ENCODE measurements around the gene SPATA25.
"Not testable (repeated sequence)": the region's sequence is repeated elsewhere in the genome, so short reads cannot be mapped to it uniquely, and the experiment has no call there.

SPATA25 gene

DNA sequence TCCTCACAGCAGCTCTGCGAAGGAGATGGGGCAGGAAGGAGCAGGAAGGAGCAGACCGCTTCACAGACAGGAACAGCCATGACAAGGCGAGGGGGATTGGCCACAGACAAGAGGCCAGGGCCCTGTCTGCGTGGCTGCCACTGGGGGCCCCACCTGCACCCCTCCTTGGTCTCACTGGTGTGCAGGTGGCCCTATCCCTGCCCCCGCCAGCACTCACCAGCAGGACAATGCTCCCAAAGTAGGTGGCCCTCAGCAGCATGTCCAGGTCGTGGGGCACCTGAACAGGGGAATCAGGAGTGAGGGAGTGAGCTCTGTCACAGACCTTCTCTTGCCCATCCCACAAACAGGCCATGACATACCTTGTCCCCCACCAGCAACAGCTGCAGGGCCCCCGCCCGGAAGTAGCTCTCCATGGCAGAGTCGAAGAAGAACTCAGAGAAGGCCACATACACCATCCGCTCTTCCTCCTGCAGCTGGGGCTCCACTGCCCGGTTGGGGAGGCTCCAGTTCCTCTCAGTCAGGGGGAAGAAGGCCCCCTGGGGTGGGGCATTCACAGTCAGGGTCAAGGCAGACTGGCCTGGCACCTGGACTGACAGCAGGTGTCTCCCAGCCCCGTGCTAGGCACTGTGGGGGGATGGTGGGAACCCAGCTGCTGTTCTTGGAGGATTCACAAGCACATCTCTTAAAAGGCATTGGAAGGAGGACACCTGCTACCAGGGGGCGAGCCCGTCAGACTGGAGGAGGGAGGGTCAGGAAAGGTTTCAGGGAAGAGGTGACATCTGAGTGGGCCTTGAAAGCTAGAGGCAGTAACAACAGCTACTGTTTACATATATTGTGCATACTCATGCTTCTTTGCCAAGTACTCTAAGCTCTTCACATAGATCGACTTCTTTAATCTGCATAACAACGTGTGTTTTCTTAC is 17.4 kb upstream of the SPATA25 start:
- Histone ChIP-seq H4K20me1 (ENCODE audit: low read depth, low read length) (no peaks in the 10 kb centered on the region), H3K9me2 (replicated peaks; ENCODE audit: insufficient read depth, low read length) (no peaks in the 10 kb centered on the region), H3K9ac (ENCODE audit: low read length) (no peak overlapping the region), H3K79me2 (ENCODE audit: insufficient read depth, low read length) (no peaks in the 10 kb centered on the region), H3K27me3 (ENCODE audit: low read length) (no peaks in the 10 kb centered on the region), H3K4me2 (ENCODE audit: low read depth, low read length, poor library complexity, severe bottlenecking) (no peak overlapping the region), H3K4me3 (ENCODE audit: insufficient read depth, low read length, poor library complexity, severe bottlenecking) (no peak overlapping the region), H3K27ac (ENCODE audit: low read depth, low read length) (no peak overlapping the region), H3K36me3 (ENCODE audit: low read length) (no peaks in the 10 kb centered on the region), H3K9me3 (ENCODE audit: insufficient read depth, low read length) (no peaks in the 10 kb centered on the region), H2AFZ (ENCODE audit: low read depth, low read length, severe bottlenecking) (no peak overlapping the region), H3F3A (ENCODE audit: insufficient read depth) (no peaks in the 10 kb centered on the region)
- TF ChIP-seq CTCF (IDR thresholded peaks at IDR 0.05; ENCODE audit: insufficient read depth, low read length, poor library complexity, severe bottlenecking) (no peak), EZH2phosphoT487 (conservative IDR thresholded peaks at IDR 0.05; ENCODE audit: low read length) (no peak)

DNA sequence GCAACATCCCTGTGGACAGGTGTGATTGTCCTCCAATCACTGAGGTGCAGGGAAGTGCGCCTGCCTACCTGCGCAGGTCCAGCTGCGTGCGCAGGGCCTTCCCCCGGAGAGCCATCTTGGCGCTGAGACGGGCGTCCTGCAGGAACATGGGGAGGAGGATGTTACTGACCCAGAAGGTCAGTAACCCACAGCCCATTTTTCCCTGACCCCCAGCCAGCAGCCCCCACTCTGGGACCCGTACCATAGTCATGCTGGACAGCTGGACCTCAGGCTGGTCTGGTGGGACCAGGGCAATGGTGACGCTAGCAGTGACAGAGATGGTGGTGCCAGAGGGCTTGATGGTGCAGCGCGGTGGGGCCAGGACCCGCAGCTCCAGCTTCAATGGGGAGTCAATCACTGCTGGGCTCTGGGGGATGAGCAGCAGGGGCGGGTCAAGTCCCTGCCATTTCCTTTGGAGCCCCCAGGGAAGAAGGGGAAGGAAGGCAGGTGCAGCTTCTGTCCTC is 14.8 kb upstream of the SPATA25 start:
- TF ChIP-seq CTCF (IDR thresholded peaks at IDR 0.05; ENCODE audit: insufficient read depth, low read length, poor library complexity, severe bottlenecking), result no peak
- Histone ChIP-seq H3F3A (ENCODE audit: insufficient read depth) (no peaks in the 10 kb centered on the region), H3K4me3 (ENCODE audit: insufficient read depth, low read length, poor library complexity, severe bottlenecking) (no peak overlapping the region), H3K36me3 (ENCODE audit: low read length) (no peaks in the 10 kb centered on the region), H3K9me2 (replicated peaks; ENCODE audit: insufficient read depth, low read length) (no peaks in the 10 kb centered on the region), H3K27ac (ENCODE audit: low read depth, low read length) (no peak overlapping the region), H2AFZ (ENCODE audit: low read depth, low read length, severe bottlenecking) (no peak overlapping the region), H3K9me3 (ENCODE audit: insufficient read depth, low read length) (no peaks in the 10 kb centered on the region), H3K9ac (ENCODE audit: low read length) (no peak overlapping the region), H3K4me2 (ENCODE audit: low read depth, low read length, poor library complexity, severe bottlenecking) (no peak overlapping the region), H3K27me3 (ENCODE audit: low read length) (no peaks in the 10 kb centered on the region), H3K79me2 (ENCODE audit: insufficient read depth, low read length) (no peaks in the 10 kb centered on the region), H4K20me1 (ENCODE audit: low read depth, low read length) (no peaks in the 10 kb centered on the region)

GRCh38 chr20:45901332-45901731 is 13.9 kb upstream of the SPATA25 start:
- not testable (repeated sequence) for H3K4me3 ChIP-seq (ENCODE audit: insufficient read depth, low read length, poor library complexity, severe bottlenecking); H3K79me2 ChIP-seq (ENCODE audit: insufficient read depth, low read length); H3K9me3 ChIP-seq (ENCODE audit: insufficient read depth, low read length); H3K9me2 ChIP-seq (replicated peaks; ENCODE audit: insufficient read depth, low read length); H2AFZ ChIP-seq (ENCODE audit: low read depth, low read length, severe bottlenecking); H4K20me1 ChIP-seq (ENCODE audit: low read depth, low read length); H3K27ac ChIP-seq (ENCODE audit: low read depth, low read length); H3K36me3 ChIP-seq (ENCODE audit: low read length); H3K27me3 ChIP-seq (ENCODE audit: low read length); H3K9ac ChIP-seq (ENCODE audit: low read length); H3F3A ChIP-seq (ENCODE audit: insufficient read depth); H3K4me2 ChIP-seq (ENCODE audit: low read depth, low read length, poor library complexity, severe bottlenecking)
